MM.1S (cell line): ENCODE data around the gene NIT2.

Experiments
- DNase-seq: peaks from one replicate; pipeline ENCODE4 v3.0.0-alpha.2; 2015
- H2AFZ ChIP-seq: fragments of 300-600 bp; sonication (generic); 2 replicates; pipeline ENCODE4 v1.6.0; 2016; ENCODE audit warnings: antibody characterized with exemption, low read length
- H3F3A ChIP-seq: fragments of 300-600 bp; sonication (generic); 2 replicates; pipeline ENCODE4 v1.6.1; 2016; ENCODE audit warnings: mild to moderate bottlenecking, antibody characterized with exemption, low read length, moderate library complexity, mixed read lengths; ENCODE audit not compliant: insufficient read depth
- H3K27ac ChIP-seq: fragments of 300-600 bp; sonication (generic); 2 replicates; pipeline ENCODE4 v1.5.1; 2016; ENCODE audit warnings: mild to moderate bottlenecking, low read length
- H3K27me3 ChIP-seq: fragments of 300-600 bp; sonication (generic); replicated peaks from 2 replicates; pipeline ENCODE4 v1.6.0; 2016; ENCODE audit warnings: low read length; ENCODE audit not compliant: insufficient read depth
- H3K36me3 ChIP-seq: fragments of 300-600 bp; sonication (generic); replicated peaks from 2 replicates; pipeline ENCODE4 v1.6.1; 2016; ENCODE audit warnings: mild to moderate bottlenecking, low read length, mixed read lengths; ENCODE audit not compliant: insufficient read depth
- H3K4me1 ChIP-seq: fragments of 300-600 bp; sonication (generic); 2 replicates; pipeline ENCODE4 v1.6.1; 2016; ENCODE audit warnings: low read length, mixed read lengths
- H3K4me2 ChIP-seq: fragments of 300-600 bp; sonication (generic); 2 replicates; pipeline ENCODE4 v1.6.0; 2016; ENCODE audit warnings: low read depth, low read length
- H3K4me3 ChIP-seq: fragments of 300-600 bp; sonication (generic); 2 replicates; pipeline ENCODE4 v1.5.1; 2016; ENCODE audit warnings: low read length, mixed read lengths
- H3K79me2 ChIP-seq: fragments of 300-600 bp; sonication (generic); 2 replicates; pipeline ENCODE4 v1.6.1; 2016; ENCODE audit warnings: mixed run types, low read length, mixed read lengths
- H3K9ac ChIP-seq: fragments of 300-600 bp; sonication (generic); 2 replicates; pipeline ENCODE4 v1.6.1; 2016; ENCODE audit warnings: low read length, mixed read lengths
- H3K9me2 ChIP-seq: fragments of 300-600 bp; sonication (generic); replicated peaks from 2 replicates; pipeline ENCODE4 v1.6.1; 2016; ENCODE audit warnings: mild to moderate bottlenecking, low read length, mixed read lengths; ENCODE audit not compliant: insufficient read depth
- H3K9me3 ChIP-seq: fragments of 300-600 bp; sonication (generic); replicated peaks from 2 replicates; pipeline ENCODE4 v1.6.1; 2016; ENCODE audit warnings: mild to moderate bottlenecking, low read length, mixed read lengths; ENCODE audit not compliant: insufficient read depth
- H4K20me1 ChIP-seq: fragments of 300-600 bp; sonication (generic); 2 replicates; pipeline ENCODE4 v1.6.1; 2016; ENCODE audit warnings: mild to moderate bottlenecking, low read length, moderate library complexity, mixed read lengths; ENCODE audit not compliant: insufficient read depth
- CTCF ChIP-seq: fragments of 300-600 bp; sonication (generic); IDR thresholded peaks from 2 replicates; pipeline ENCODE4 v1.5.1; 2016; ENCODE audit warnings: antibody characterized with exemption, low read length, mixed read lengths
- EZH2 ChIP-seq: fragments of 300-600 bp; sonication (generic); optimal IDR thresholded peaks from 2 replicates; pipeline ENCODE3; 2017; ENCODE audit warnings: low read depth, mild to moderate bottlenecking, antibody characterized with exemption, low read length, mixed read lengths
- EZH2phosphoT487 ChIP-seq: fragments of 300-600 bp; sonication (generic); IDR thresholded peaks from 2 replicates; pipeline ENCODE4 v1.6.1; 2018; ENCODE audit warnings: antibody characterized with exemption, low read length

NIT2 gene

GRCh38 chr3:100396967-100397366, 62.4 kb downstream of the NIT2 start:
- no peaks in the 10 kb centered on the region for H3K9me2 ChIP-seq
- H3K4me2 ChIP-seq = no peak overlapping the region
- peaks cover 6% of the 10 kb centered on the region for H3F3A ChIP-seq
- H3K4me1 ChIP-seq = peaks cover 4% of the 10 kb centered on the region
- H3K36me3 ChIP-seq = no peaks in the 10 kb centered on the region; the same call in 1 of the 2 replicates
- H3K9me3 ChIP-seq = no peaks in the 10 kb centered on the region
- H2AFZ ChIP-seq = no peak overlapping the region
- H3K79me2 ChIP-seq = peaks cover 89% of the 10 kb centered on the region
- no peak for DNase-seq
- no peak overlapping the region for H3K9ac ChIP-seq
- no peaks in the 10 kb centered on the region for H3K27me3 ChIP-seq
- no peak overlapping the region for H3K4me3 ChIP-seq
- no peak overlapping the region for H3K27ac ChIP-seq
- H4K20me1 ChIP-seq = peaks cover 18% of the 10 kb centered on the region; the same call in 1 of the 2 replicates
- TF ChIP-seq EZH2 (no peak), CTCF (no peak), EZH2phosphoT487 (no peak)

GRCh38 chr3:100399341-100400071, 64.9 kb downstream of the NIT2 start:
- peaks cover 6% of the 10 kb centered on the region for H3F3A ChIP-seq

GRCh38 chr3:100400419-100400779, 65.8 kb downstream of the NIT2 start:
- peak overlapping the region; percentile 81 for H3K27ac ChIP-seq
- peaks cover 62% of the 10 kb centered on the region for H3K79me2 ChIP-seq
- H3K4me1 ChIP-seq = peaks cover 16% of the 10 kb centered on the region
- TF ChIP-seq EZH2 (no peak), CTCF (no peak), EZH2phosphoT487 (no peak)
- H3K4me2 ChIP-seq = peak overlapping the region; percentile 86
- H3K9me3 ChIP-seq = no peaks in the 10 kb centered on the region
- peaks cover 7% of the 10 kb centered on the region; the same call in 1 of the 2 replicates for H4K20me1 ChIP-seq
- peak overlapping the region; percentile 92 for H3K4me3 ChIP-seq
- H3K27me3 ChIP-seq = no peaks in the 10 kb centered on the region
- H3K36me3 ChIP-seq = no peaks in the 10 kb centered on the region
- peak overlapping the region; percentile 75 for H2AFZ ChIP-seq
- DNase-seq = peak; percentile 30
- peak overlapping the region; percentile 80 for H3K9ac ChIP-seq
- no peaks in the 10 kb centered on the region for H3K9me2 ChIP-seq
- peaks cover 6% of the 10 kb centered on the region for H3F3A ChIP-seq

More at GRCh38 chr3:100399341-100400071, 64.9 kb downstream of the NIT2 start:
- peak overlapping the region; percentile 92 for H3K4me3 ChIP-seq
- H3K4me2 ChIP-seq = peak overlapping the region; percentile 86
- no peaks in the 10 kb centered on the region for H3K9me3 ChIP-seq
- H3K27ac ChIP-seq = no peak overlapping the region; the same call in 1 of the 2 replicates
- H3K9ac ChIP-seq = peak overlapping the region; percentile 80
- H2AFZ ChIP-seq = no peak overlapping the region
- H3K79me2 ChIP-seq = peaks cover 71% of the 10 kb centered on the region
- no peak for DNase-seq
- H3K4me1 ChIP-seq = peaks cover 16% of the 10 kb centered on the region
- H3K9me2 ChIP-seq = no peaks in the 10 kb centered on the region
- H3K27me3 ChIP-seq = no peaks in the 10 kb centered on the region
- H3K36me3 ChIP-seq = no peaks in the 10 kb centered on the region
- TF ChIP-seq EZH2phosphoT487 (no peak), CTCF (no peak), EZH2 (no peak)
- H4K20me1 ChIP-seq = peaks cover 10% of the 10 kb centered on the region; the same call in 1 of the 2 replicates
